Kidney epithelial cell (primary cell): ENCODE data around the gene STX16. TPM values are rescaled to one million over a fixed set of nuclear protein-coding genes. Genes with fewer than 3 reads are reported as not detected.

Experiments
- DNase-seq: peaks from one replicate; pipeline ENCODE4 v3.0.0-alpha.2; 2010; ENCODE audit warnings: low read depth
- H3K27me3 ChIP-seq: 2 replicates; pipeline ENCODE4 v1.6.0; 2011; ENCODE audit warnings: low read length; ENCODE audit not compliant: control insufficient read depth, insufficient read depth
- H3K36me3 ChIP-seq: 2 replicates; pipeline ENCODE4 v1.5.1; 2011; ENCODE audit warnings: low read length; ENCODE audit not compliant: control insufficient read depth, insufficient read depth
- H3K4me3 ChIP-seq: 2 replicates; pipeline ENCODE4 v1.5.1; 2011; ENCODE audit warnings: low read depth, mild to moderate bottlenecking, control low read depth, low read length
- total RNA-seq: library from RNA; depleted of rRNA; stranded (reverse); fragments of >200 nt; gene quantifications from 2 replicates; pipeline ENCODE4 v1.2.3, GENCODE V29; 2015
- TF ChIP-seq, protein P1 (sequence below): IDR thresholded peaks from 2 replicates; pipeline ENCODE4 v1.5.1; 2011; ENCODE audit warnings: mild to moderate bottlenecking, moderate library complexity, low read length, control low read depth, inconsistent platforms; ENCODE audit not compliant: insufficient read depth, poor library complexity, severe bottlenecking

Gene STX16
- total RNA-seq, 1 donor from 2014 or later = 53.6 TPM

DNA sequence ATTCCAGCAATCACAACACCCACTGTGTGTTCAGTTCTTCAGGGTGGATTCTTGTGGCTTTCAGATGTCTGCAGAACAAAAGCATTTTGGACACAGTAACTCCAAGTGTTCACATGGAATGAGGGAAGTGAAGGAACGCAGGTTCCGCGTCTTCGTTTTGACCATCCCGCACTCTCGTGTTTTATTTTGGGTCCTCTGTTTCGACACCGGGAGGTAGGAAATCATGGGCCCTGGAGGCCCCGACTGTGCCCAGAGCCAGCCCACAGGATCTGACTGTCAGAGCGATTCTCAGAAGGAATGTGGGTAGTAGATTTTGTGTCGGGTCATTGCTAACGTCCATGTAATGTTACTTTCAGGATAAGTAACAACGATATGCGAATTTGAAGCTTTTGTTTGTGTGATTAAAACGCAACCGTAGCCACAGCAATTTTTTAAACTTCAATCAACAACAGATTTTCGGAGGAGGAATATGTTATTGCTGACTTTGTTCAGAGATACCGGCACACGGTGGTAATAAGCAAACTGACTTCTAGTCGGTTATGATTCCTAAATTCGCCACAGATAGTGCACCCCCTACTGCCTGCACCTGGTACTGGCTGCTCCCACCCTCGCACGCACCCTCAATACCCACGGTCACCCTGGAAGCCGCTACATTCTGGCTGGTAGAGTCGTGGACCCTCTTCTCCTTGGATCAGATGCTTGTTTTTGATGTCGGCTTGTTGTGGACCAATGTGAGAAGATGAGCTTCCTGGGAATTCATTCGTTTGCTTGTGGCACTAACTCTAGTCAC, 52.0 kb downstream of the STX16 start:
- H3K27me3 ChIP-seq = no peaks in the 10 kb centered on the region
- H3K4me3 ChIP-seq = no peak overlapping the region
- TF ChIP-seq, protein P1, sequence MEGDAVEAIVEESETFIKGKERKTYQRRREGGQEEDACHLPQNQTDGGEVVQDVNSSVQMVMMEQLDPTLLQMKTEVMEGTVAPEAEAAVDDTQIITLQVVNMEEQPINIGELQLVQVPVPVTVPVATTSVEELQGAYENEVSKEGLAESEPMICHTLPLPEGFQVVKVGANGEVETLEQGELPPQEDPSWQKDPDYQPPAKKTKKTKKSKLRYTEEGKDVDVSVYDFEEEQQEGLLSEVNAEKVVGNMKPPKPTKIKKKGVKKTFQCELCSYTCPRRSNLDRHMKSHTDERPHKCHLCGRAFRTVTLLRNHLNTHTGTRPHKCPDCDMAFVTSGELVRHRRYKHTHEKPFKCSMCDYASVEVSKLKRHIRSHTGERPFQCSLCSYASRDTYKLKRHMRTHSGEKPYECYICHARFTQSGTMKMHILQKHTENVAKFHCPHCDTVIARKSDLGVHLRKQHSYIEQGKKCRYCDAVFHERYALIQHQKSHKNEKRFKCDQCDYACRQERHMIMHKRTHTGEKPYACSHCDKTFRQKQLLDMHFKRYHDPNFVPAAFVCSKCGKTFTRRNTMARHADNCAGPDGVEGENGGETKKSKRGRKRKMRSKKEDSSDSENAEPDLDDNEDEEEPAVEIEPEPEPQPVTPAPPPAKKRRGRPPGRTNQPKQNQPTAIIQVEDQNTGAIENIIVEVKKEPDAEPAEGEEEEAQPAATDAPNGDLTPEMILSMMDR = peak; percentile 22
- H3K36me3 ChIP-seq = no peaks in the 10 kb centered on the region
- no peak for DNase-seq

DNA sequence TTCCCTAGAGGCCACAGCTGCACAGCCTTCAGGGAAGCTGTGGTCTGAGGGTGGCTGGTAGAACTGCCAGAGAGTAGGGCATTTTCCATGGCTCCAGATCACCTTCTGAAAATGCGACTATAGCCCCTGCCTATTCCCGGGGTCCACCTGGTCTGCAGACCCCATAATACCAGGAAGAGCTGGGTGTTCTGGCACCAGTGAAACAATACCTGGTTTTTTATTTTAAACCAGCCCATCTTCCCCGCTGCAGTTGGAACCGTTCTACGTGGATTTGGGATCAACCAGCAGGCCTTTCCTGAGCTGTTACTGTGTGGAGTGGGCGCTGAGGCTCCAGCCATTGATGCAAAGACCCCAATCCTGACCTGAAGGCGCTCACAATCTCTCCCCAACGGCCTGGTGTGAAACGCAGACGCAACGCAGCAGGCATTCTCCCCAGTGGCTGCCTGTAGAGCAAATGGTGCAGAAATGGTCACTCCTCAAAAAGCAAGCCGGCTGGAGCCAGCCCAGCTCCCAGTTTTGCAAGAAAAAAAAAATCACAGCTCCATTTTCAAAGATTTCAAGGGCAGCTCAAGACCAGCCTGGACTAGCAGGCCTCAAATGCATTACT, 52.8 kb downstream of the STX16 start:
- H3K36me3 ChIP-seq = no peaks in the 10 kb centered on the region
- no peak overlapping the region for H3K4me3 ChIP-seq
- DNase-seq = no peak
- H3K27me3 ChIP-seq = no peaks in the 10 kb centered on the region
- TF ChIP-seq, protein P1 = no peak

DNA sequence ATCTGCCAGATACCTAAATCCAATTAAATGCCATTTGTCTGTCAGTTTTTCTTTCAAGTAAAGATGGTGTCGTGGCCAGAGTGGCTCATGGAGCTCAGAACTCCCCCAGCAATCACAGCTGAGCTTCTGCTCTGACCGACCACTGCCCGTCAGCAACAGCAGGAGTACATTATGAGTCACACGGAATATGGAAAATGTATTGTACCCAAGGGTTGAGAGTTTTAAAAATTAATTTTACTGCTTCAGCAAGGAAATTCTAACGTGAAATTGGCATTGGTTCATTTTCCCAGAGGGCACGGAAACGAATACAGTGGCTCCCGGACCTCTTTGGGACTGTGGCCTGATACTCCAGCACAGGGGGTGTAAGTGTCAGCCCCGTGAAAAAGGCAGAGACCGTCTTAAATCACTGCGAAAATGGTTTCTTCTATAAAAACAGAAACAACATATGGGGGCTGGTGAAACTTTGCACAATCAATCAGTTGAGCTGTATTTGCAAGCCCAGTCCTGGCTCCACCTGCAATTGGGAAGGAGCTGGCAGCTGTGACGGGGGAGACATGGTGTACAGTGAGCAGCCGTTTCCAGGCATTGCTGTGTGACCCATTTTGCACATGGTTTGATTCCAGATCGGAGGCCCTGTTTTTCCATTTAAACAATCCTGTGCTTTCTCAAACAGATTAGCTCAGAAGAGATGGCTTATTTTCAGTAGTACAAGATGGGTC, 54.3 kb downstream of the STX16 start:
- H3K27me3 ChIP-seq = no peaks in the 10 kb centered on the region
- H3K36me3 ChIP-seq = no peaks in the 10 kb centered on the region
- TF ChIP-seq, protein P1 = no peak
- H3K4me3 ChIP-seq = no peak overlapping the region
- DNase-seq = no peak

DNA sequence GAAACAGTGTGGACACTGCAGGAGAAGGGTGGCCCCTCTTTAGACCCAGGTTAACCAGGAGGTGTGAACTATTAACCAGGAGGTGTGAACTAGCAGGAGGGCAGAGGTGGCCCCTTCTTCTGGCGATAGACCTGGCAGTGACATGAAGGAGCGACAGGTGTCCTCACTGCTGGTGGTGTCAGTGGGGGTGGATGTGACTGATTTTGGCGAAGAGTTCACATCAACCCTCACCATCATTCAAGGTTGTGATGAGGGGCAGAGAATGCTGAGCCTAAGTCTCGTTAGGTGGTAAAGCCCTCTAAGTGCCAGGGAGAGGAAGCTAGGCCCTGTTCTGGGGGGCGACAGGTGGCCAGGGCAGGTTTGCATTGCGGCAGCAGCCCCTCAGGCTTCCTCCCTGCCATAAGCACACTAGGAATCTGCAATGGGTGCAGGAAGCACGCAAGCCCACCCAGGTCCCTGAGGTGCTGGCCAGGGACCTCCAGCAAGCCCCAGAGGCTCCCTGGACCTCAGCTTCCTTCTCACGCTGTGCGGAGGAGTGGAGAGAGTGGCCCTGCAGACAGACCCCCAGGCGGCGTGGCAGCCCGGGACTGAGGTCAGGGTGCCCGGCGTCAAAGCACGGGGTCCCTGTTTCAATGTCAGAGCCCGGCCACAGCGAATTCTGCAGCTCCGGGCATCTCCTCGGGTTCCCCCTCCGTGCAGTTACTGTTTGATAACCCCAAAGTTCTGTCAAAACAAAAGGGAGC, 55.2 kb downstream of the STX16 start:
- no peak for DNase-seq

DNA sequence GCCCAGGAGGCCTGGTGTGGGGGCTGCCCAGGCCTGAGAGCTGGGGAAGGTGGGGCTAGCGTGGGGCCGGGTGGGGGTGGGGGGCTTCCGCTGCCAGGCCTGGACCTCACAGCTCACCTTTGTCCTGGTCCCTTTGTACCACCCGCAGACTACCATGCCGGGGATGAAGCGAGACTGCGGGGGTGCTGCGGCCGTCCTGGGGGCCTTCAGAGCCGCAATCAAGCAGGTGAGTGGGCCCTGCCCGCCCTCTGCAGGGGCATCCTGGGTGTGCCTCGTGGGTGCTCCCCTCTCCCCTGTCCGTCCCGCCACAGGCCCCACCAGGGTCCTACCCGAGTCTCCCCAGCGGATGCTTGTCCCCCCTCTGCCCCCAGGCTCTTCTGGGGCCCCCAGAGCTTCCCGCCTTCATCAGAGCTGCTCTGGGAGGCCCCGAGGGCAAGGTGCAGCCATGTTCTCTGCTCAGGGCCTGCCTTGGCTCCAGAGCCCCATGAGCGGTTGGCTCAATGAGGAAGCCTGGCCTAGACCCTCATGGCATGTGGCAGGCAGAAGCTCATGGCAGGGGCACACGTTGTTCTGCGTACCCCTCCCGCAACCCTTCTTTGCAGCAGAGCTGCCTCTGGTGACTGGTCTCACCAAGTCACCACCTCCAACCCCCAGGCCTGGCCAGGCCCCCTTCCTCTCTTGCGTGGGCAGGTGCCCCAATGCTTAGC, 56.0 kb downstream of the STX16 start:
- peaks cover 7% of the 10 kb centered on the region for H3K27me3 ChIP-seq
- DNase-seq = no peak
- TF ChIP-seq, protein P1 = no peak
- H3K4me3 ChIP-seq = no peak overlapping the region
- no peaks in the 10 kb centered on the region for H3K36me3 ChIP-seq

More for the DNA sequence above, 55.2 kb downstream of the STX16 start:
- TF ChIP-seq, protein P1 = no peak
- Histone ChIP-seq H3K4me3 (no peak overlapping the region), H3K27me3 (no peaks in the 10 kb centered on the region), H3K36me3 (no peaks in the 10 kb centered on the region)
